Measurements from ENCODE around the gene TSSK6. TPM values are rescaled to one million over a fixed set of nuclear protein-coding genes. Genes with fewer than 3 reads are reported as not detected.

The TSSK6 gene
- total RNA-seq, 2 donors from 2014 or later = 0.46 to 1.00 TPM

- intact Hi-C loops (cut with DNase I) = no loop called here
- DNase-seq (ENCODE audit: low spot score) = no peak
These were observed 7.8 kb upstream of the TSSK6 start for GRCh38 chr19:19523177-19523576.

- no peak for DNase-seq (ENCODE audit: low spot score)
- intact Hi-C loops (cut with DNase I) = no loop called here
These were observed 5.6 kb upstream of the TSSK6 start for GRCh38 chr19:19520989-19521388.

- DNase-seq (ENCODE audit: low spot score) = no peak
- intact Hi-C loops (cut with DNase I) = no loop called here
These were observed 1.9 kb upstream of the TSSK6 start for GRCh38 chr19:19517235-19517619.

- intact Hi-C loops (cut with DNase I) = no loop called here
- peak; percentile 98 for DNase-seq (ENCODE audit: low spot score)
These were observed 533 bp upstream of the TSSK6 start, which contains the start of gene NDUFA13 for GRCh38 chr19:19515642-19516519. TSS of gene NDUFA13 (plus strand) at chr19:19516225. CDS start at chr19:19516239, 14 bp downstream.

GRCh38 chr19:19514215-19514657 is 1.1 kb downstream of the TSSK6 start:
- DNase-seq (ENCODE audit: low spot score) = peak; percentile 93
- intact Hi-C loops (cut with DNase I) = no loop called here

GRCh38 chr19:19513682-19514081 is 1.7 kb downstream of the TSSK6 start:
- intact Hi-C loops (cut with DNase I) = no loop called here
- DNase-seq (ENCODE audit: low spot score) = peak; percentile 83

- intact Hi-C loops (cut with DNase I) = no loop called here
These were observed 4.9 kb downstream of the TSSK6 start for GRCh38 chr19:19510432-19510831.

GRCh38 chr19:19508217-19508616 is 7.1 kb downstream of the TSSK6 start:
- DNase-seq (ENCODE audit: low spot score) = no peak

More at GRCh38 chr19:19510432-19510831, 4.9 kb downstream of the TSSK6 start:
- DNase-seq (ENCODE audit: low spot score) = no peak

GRCh38 chr19:19507354-19507753 is 8.0 kb downstream of the TSSK6 start:
- intact Hi-C loops (cut with DNase I) = no loop called here
- DNase-seq (ENCODE audit: low spot score) = no peak

More at GRCh38 chr19:19508217-19508616, 7.1 kb downstream of the TSSK6 start:
- intact Hi-C loops (cut with DNase I) = no loop called here

- DNase-seq (ENCODE audit: low spot score) = no peak
- intact Hi-C loops (cut with DNase I) = no loop called here
These were observed 8.8 kb downstream of the TSSK6 start for GRCh38 chr19:19506592-19506991.

- DNase-seq (ENCODE audit: low spot score) = no peak
- intact Hi-C loops (cut with DNase I) = no loop called here
These were observed 9.6 kb downstream of the TSSK6 start for GRCh38 chr19:19505669-19506326.

- DNase-seq (ENCODE audit: low spot score) = no peak
- intact Hi-C loops (cut with DNase I) = no loop called here
These were observed 10.3 kb downstream of the TSSK6 start for GRCh38 chr19:19504754-19505668.

- intact Hi-C loops (cut with DNase I) = no loop called here
- no peak for DNase-seq (ENCODE audit: low spot score)
These were observed 12.3 kb downstream of the TSSK6 start for GRCh38 chr19:19502808-19503602.

- no peak for DNase-seq (ENCODE audit: low spot score)
- intact Hi-C loops (cut with DNase I) = no loop called here
These were observed 13.1 kb downstream of the TSSK6 start for GRCh38 chr19:19502281-19502680.

GRCh38 chr19:19501798-19502197 is 13.6 kb downstream of the TSSK6 start:
- intact Hi-C loops (cut with DNase I) = no loop called here
- DNase-seq (ENCODE audit: low spot score) = no peak

- intact Hi-C loops (cut with DNase I) = no loop called here
- DNase-seq (ENCODE audit: low spot score) = no peak
These were observed 14.2 kb downstream of the TSSK6 start for GRCh38 chr19:19500975-19501644.

- DNase-seq (ENCODE audit: low spot score) = no peak
- intact Hi-C loops (cut with DNase I) = no loop called here
These were observed 15.9 kb downstream of the TSSK6 start for GRCh38 chr19:19499272-19499995.
